Limb (tissue), 2 donors: Measurements from ENCODE around the gene SNRNP27.
"Not testable (repeated sequence)": the region's sequence is repeated elsewhere in the genome, so short reads cannot be mapped to it uniquely, and the experiment has no call there.

Experiments used
- DNase-seq, 2 donors: peaks; one replicate each; pipeline ENCODE4 v3.0.0-alpha.2; 2016; ENCODE audit errors: extremely low spot score in 2 of 2

The SNRNP27 gene

DNA sequence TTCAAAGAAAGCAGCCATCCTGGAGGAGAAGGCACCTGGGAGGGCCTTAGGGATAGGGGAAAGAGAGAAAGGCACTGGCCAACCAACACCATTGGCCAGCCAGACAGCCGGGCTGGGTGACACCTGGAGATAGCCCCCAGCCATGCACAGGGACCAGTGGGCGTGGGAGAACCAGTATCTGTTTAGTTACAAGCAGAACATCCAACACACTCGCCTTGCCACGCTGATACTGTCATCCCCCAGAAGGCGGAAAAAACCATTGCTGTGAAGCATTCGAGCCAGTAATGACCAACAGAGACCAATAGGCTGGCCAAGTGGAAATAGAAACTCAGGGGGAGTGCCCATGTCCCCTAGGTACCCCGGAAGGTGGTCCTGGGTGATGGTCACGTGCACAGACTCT, 52.2 kb downstream of the SNRNP27 start:
- DNase-seq: no peak

GRCh38 chr2:69946351-69947324, 52.9 kb downstream of the SNRNP27 start:
- DNase-seq: no peak

GRCh38 chr2:69947325-69947931, 53.7 kb downstream of the SNRNP27 start:
- DNase-seq: no peak

- no peak for DNase-seq
Observed at GRCh38 chr2:69948032-69948962, 54.5 kb downstream of the SNRNP27 start.

- DNase-seq: no peak
Observed at GRCh38 chr2:69948963-69949645, 55.3 kb downstream of the SNRNP27 start.

GRCh38 chr2:69950241-69950640, 56.5 kb downstream of the SNRNP27 start:
- DNase-seq: no peak

DNA sequence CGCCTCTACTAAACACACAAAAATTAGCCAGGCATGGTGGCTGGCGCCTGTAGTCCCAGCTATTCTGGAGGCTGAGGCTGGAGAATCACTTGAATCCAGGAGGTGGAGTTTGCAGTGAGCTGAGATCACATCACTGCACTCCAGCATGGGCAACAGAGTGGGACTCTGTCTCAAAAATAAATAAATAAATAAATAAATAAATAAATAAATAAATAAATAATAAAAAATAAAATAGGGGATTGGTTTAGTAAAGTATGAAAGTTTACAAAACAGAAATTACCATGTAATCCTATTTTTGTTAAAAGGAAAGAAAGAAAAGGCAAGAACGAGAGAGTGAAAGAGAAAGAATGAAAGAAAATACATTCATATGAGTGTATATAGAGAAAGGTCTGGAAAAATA, 56.9 kb downstream of the SNRNP27 start:
- DNase-seq: not testable (repeated sequence)

GRCh38 chr2:69952336-69953115, 58.8 kb downstream of the SNRNP27 start:
- no peak for DNase-seq

DNA sequence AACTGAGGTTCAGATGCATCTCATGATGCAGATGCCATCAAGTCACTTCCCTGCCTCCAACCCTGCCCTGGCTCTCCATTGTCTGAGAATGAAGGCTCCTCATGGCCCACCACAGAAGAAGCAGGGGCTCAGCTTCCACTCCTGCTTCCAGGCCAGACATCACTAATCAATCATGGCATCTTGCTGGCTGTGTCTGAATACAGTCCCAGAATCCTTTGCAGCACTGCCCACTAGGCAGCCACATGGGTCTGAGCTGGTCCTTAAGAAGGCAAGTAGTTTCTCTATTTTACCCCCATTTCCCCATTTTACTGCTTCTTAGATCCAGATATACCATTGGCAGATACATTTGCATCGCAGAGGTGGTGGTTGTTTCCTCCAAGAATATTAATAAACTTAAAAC, 60.3 kb downstream of the SNRNP27 start:
- DNase-seq: no peak
